HepG2 (cell line): ENCODE data around the gene NFKB1. TPM values are rescaled to one million over a fixed set of nuclear protein-coding genes. Genes with fewer than 3 reads are reported as not detected.

Experiments
- ATAC-seq: fragments of 200-7000 bp; cut with Tn5 transposase; 3 replicates; pipeline ENCODE4 v1.9.1; 2020; ENCODE audit warnings: mild to moderate bottlenecking, moderate library complexity
- BruUV-seq: library from RNA; stranded (reverse); fragments of 400-500 nt; replicated peaks from 2 replicates; lab custom pipeline; 2021; lab: Mats Ljungman, UMichigan
- CTCF ChIA-PET: fragments of 300-600 bp; formaldehyde crosslinking; extraction: SDS; loops from one replicate; lab custom pipeline; 2021; ENCODE audit warnings: low total read pairs, inconsistent platforms, low intra/inter-chr PET ratio; lab: Yijun Ruan, JAX
- POLR2A ChIA-PET: fragments of 350-600 bp; sonication (Branson Sonifier 250); formaldehyde crosslinking; loops from one replicate; lab custom pipeline; 2020; ENCODE audit warnings: antibody characterized with exemption, inconsistent platforms; lab: Yijun Ruan, JAX
- DNase-seq: peaks from one replicate; pipeline ENCODE4 v3.0.0-alpha.2; 2015; ENCODE audit warnings: low spot score
- FAIRE-seq: peaks from 3 replicates; lab custom pipeline; 2011; peaks lifted over from hg19 to GRCh38; lab: Jason Lieb, UNC
- H2AFZ ChIP-seq: one replicate; pipeline ENCODE4 v1.6.1; 2011; ENCODE audit warnings: low read length, inconsistent platforms
- H3K27ac ChIP-seq: fragments of 300-600 bp; 3 replicates; pipeline ENCODE4 v1.8.0; 2011; ENCODE audit warnings: mixed run types, mild to moderate bottlenecking, mixed read lengths, low read length, inconsistent platforms; ENCODE audit not compliant: insufficient read depth; ENCODE audit errors: extremely low read length
- H3K27me3 ChIP-seq, 2 experiments: fragments of 200-600 bp in 1 of 2; 2 replicates in 1 of 2; 3 replicates in 1 of 2; pipeline versions ENCODE4 v1.6.0 to v1.8.0; 2011; ENCODE audit warnings: low read length in 2 of 2, mild to moderate bottlenecking in 2 of 2, moderate library complexity in 2 of 2, inconsistent platforms in 1 of 2; ENCODE audit not compliant: insufficient read depth in 2 of 2, control insufficient read depth in 1 of 2
- H3K36me3 ChIP-seq, 2 experiments: fragments of 200-600 bp in 1 of 2; replicated peaks in 1 of 2; 2 replicates in 1 of 2; 3 replicates in 1 of 2; pipeline versions ENCODE4 v1.5.1 to v1.8.0; 2011; ENCODE audit warnings: low read length in 2 of 2, inconsistent platforms in 1 of 2; ENCODE audit not compliant: insufficient read depth in 2 of 2, control insufficient read depth in 1 of 2
- H3K4me1 ChIP-seq: 2 replicates; pipeline ENCODE4 v1.5.1; 2012; ENCODE audit warnings: low read length, inconsistent platforms; ENCODE audit not compliant: insufficient read depth
- H3K4me2 ChIP-seq: 2 replicates; pipeline ENCODE4 v1.6.0; 2011; ENCODE audit warnings: low read depth, low read length, inconsistent platforms
- H3K4me3 ChIP-seq, 3 experiments: fragments of 200-600 bp in 1 of 3; sonication (generic), shearing (Covaris generic) in 1 of 3; replicated peaks in 1 of 3; 2 replicates each; pipeline ENCODE4 v1.5.1; 2011 to 2016; ENCODE audit warnings: low read length in 3 of 3, inconsistent platforms in 2 of 3, low read depth in 2 of 3, mild to moderate bottlenecking in 2 of 3, control low read depth in 1 of 3, mixed read lengths in 1 of 3; ENCODE audit not compliant: insufficient read depth in 1 of 3
- H3K79me2 ChIP-seq: one replicate; pipeline ENCODE4 v1.6.1; 2011; ENCODE audit warnings: low read length, inconsistent platforms; ENCODE audit not compliant: insufficient read depth
- H3K9ac ChIP-seq: 2 replicates; pipeline ENCODE4 v1.6.0; 2011; ENCODE audit warnings: mild to moderate bottlenecking, low read depth, low read length, inconsistent platforms; ENCODE audit not compliant: insufficient read depth
- H3K9me3 ChIP-seq: 2 replicates; pipeline ENCODE4 v1.5.1; 2012; ENCODE audit warnings: mild to moderate bottlenecking, low read length
- H4K20me1 ChIP-seq: 2 replicates; pipeline ENCODE4 v1.6.0; 2011; ENCODE audit warnings: inconsistent platforms, mild to moderate bottlenecking, low read length, moderate library complexity; ENCODE audit not compliant: insufficient read depth
- EP300 ChIP-seq, 3 experiments: sonication (generic) in 1 of 3; formaldehyde crosslinking in 1 of 3; IDR thresholded peaks; 2 replicates each; pipeline versions ENCODE4 v1.5.1 to v1.6.1; 2011 to 2020; ENCODE audit warnings: low read depth in 2 of 3, low read length in 2 of 3, borderline replicate concordance in 1 of 3, improper control_type of control experiment in 1 of 3, mild to moderate bottlenecking in 1 of 3, missing genetic modification reagents in 1 of 3, moderate library complexity in 1 of 3
- ETV5 ChIP-seq: IDR thresholded peaks from 2 replicates; pipeline ENCODE4 v1.6.1; 2018; ENCODE audit warnings: missing biosample characterization, missing genetic modification reagents, inconsistent platforms, borderline replicate concordance
- FOXA3 ChIP-seq: IDR thresholded peaks from 2 replicates; pipeline ENCODE4 v1.6.1; 2016; ENCODE audit warnings: missing genetic modification reagents, missing compliant biosample characterization
- FOXP1 ChIP-seq, 2 experiments: fragments of 450-650 bp in 1 of 2; IDR thresholded peaks; 2 replicates each; pipeline ENCODE4 v1.6.1; 2017 to 2018; ENCODE audit warnings: antibody characterized with exemption in 1 of 2
- FOXP4 ChIP-seq: sonication (generic); formaldehyde crosslinking; IDR thresholded peaks from 2 replicates; pipeline ENCODE4 v1.4.0; 2020; ENCODE audit warnings: missing genetic modification reagents
- GATAD2A ChIP-seq: IDR thresholded peaks from 2 replicates; pipeline ENCODE4 v1.6.1; 2016
- HNF1B ChIP-seq: sonication (generic); formaldehyde crosslinking; IDR thresholded peaks from 2 replicates; pipeline ENCODE4 v1.5.1; 2020; ENCODE audit warnings: mild to moderate bottlenecking, moderate library complexity, missing genetic modification reagents
- MED1 ChIP-seq: sonication (generic); formaldehyde crosslinking; IDR thresholded peaks from 2 replicates; pipeline ENCODE4 v1.4.0; 2020; ENCODE audit warnings: missing genetic modification reagents
- MIXL1 ChIP-seq: IDR thresholded peaks from 2 replicates; pipeline ENCODE4 v1.6.1; 2016
- NFYC ChIP-seq: IDR thresholded peaks from 2 replicates; pipeline ENCODE4 v1.6.1; 2016; ENCODE audit warnings: missing genetic modification reagents, missing compliant biosample characterization
- PAXIP1 ChIP-seq: sonication (generic); formaldehyde crosslinking; conservative IDR thresholded peaks from 2 replicates; pipeline ENCODE4 v1.4.0; 2020; ENCODE audit warnings: mild to moderate bottlenecking, missing genetic modification reagents, moderate library complexity
- RXRB ChIP-seq: IDR thresholded peaks from 2 replicates; pipeline ENCODE4 v1.6.1; 2016; ENCODE audit warnings: borderline replicate concordance, missing genetic modification reagents, missing compliant biosample characterization
- SOX5 ChIP-seq: IDR thresholded peaks from 2 replicates; pipeline ENCODE4 v1.6.1; 2016; ENCODE audit warnings: borderline replicate concordance
- TBP ChIP-seq: sonication (generic); formaldehyde crosslinking; IDR thresholded peaks from 2 replicates; pipeline ENCODE4 v1.5.0; 2020; ENCODE audit warnings: missing genetic modification reagents
- WGBS: methylation state at CpG from one replicate; pipeline ENCODE4 v1.1.6; 2017; ENCODE audit warnings: low lambda C conversion rate; 5-methylcytosine and 5-hydroxymethylcytosine counted together
- in situ Hi-C: cut with HindIII; loops from 2 replicates; pipeline ENCODE4 v1.10.0; 2017; ENCODE audit warnings: low pct_unique_long_range_greater_than_20kb; ENCODE audit not compliant: extremely low pct_ligation_motif_present
- intact Hi-C: fragments of 100-400 bp; cut with micrococcal nuclease; formaldehyde crosslinking; loops from one replicate; pipeline ENCODE4 v1.10.0; 2022; ENCODE audit not compliant: unreplicated experiment
- polyA plus RNA-seq, 8 experiments: library from polyadenylated mRNA; depleted of rRNA in 3 of 8; stranded (reverse) in 7 of 8; unstranded in 1 of 8; fragments of >200 nt; fragmentation: Illumina TruSeq in 4 of 8; extraction: Trizol in 4 of 8; gene quantifications; 2 replicates each; pipeline versions ENCODE4 v1.2.1 to v1.2.3, GENCODE V29; 2011 to 2016; ENCODE audit warnings: low read depth in 4 of 8, missing spikeins in 1 of 8, mixed read lengths in 1 of 8; ENCODE audit not compliant: insufficient read depth in 1 of 8
- total RNA-seq, 5 experiments: library from RNA; depleted of rRNA; stranded (reverse); fragments of >200 nt; fragmentation: Illumina TruSeq; extraction: Trizol; gene quantifications; 2 replicates each; pipeline ENCODE4 v1.2.3, GENCODE V29; 2016; ENCODE audit warnings: low read depth in 1 of 5

The NFKB1 gene
- total and polyA plus RNA-seq, 2 of the 13 experiments (the other 11 are each of a cell fraction or from before 2014, with no cell fraction given) = 15.4 to 31.6 TPM

GRCh38 chr4:102504941-102505340 lies 3.8 kb downstream of the NFKB1 start:
- no peak for FAIRE-seq
- TF ChIP-seq PAXIP1 (CRISPR knock-in tag) (0 out of 2 replicates have a peak, but pooled peaks have one; percentile 14), NFYC (CRISPR knock-in tag) (no peak), FOXP4 (peak; percentile 36; the same call in 1 of the 2 replicates), EP300 (IDR thresholded peaks at IDR 0.05; ENCODE audit: low read depth in 2 of 2, low read length in 2 of 2) (peak in 1 of 2 experiments; percentile 34; a peak in 1 of 4 replicates), EP300 (CRISPR knock-in tag; IDR thresholded peaks at IDR 0.05; ENCODE audit: borderline replicate concordance) (no peak), ETV5 (peak; percentile 51; the same call in 1 of the 2 replicates), FOXP1 (IDR thresholded peaks at IDR 0.05) (no peak), FOXP1 (CRISPR knock-in tag; IDR thresholded peaks at IDR 0.05) (peak; percentile 43; the same call in 1 of the 2 replicates), FOXA3 (CRISPR knock-in tag) (peak; percentile 23; the same call in 1 of the 2 replicates), GATAD2A (CRISPR knock-in tag) (peak; percentile 55), RXRB (CRISPR knock-in tag) (0 out of 2 replicates have a peak, but pooled peaks have one; percentile 11), SOX5 (CRISPR knock-in tag) (peak; percentile 17; the same call in 1 of the 2 replicates), HNF1B (no peak), TBP (CRISPR knock-in tag) (no peak), MED1 (CRISPR knock-in tag) (peak; percentile 22; the same call in 1 of the 2 replicates), MIXL1 (CRISPR knock-in tag) (peak; percentile 67)
- H4K20me1 ChIP-seq = no peaks in the 10 kb centered on the region
- no peak overlapping the region for H3K27ac ChIP-seq
- peak overlapping the region in 2 of 3 experiments; percentile 85 to 92; a peak in 2 of 6 replicates for H3K4me3 ChIP-seq
- CTCF ChIA-PET = no interaction called here
- no peaks in the 10 kb centered on the region for H3K36me3 ChIP-seq
- in situ Hi-C loops (no loop called here), intact Hi-C loops (loop anchor here (5.0 kb wide), 4 partner anchors 72 to 512 kb away; partner anchors contain the start of genes SLC9B1 and UBE2D3)
- POLR2A ChIA-PET = no interaction called here
- H3K4me2 ChIP-seq = peak overlapping the region; percentile 75
- BruUV-seq = no TSS peak
- ATAC-seq = no peak
- H3K4me1 ChIP-seq = peaks cover 35% of the 10 kb centered on the region
- H3K79me2 ChIP-seq = peaks cover 77% of the 10 kb centered on the region
- H3K27me3 ChIP-seq = no peaks in the 10 kb centered on the region
- DNase-seq = no peak
- no peaks in the 10 kb centered on the region for H3K9me3 ChIP-seq
- no peak overlapping the region for H3K9ac ChIP-seq
- no peak overlapping the region for H2AFZ ChIP-seq
- 4% methylated on average over 1 of the region's 1 CpG for WGBS
